HG03378 (cell line): ENCODE measurements around the gene CRELD2.

Experiments used
- ATAC-seq: cut with Tn5 transposase; IDR thresholded peaks from one replicate; pipeline ENCODE4 v1.9.1; 2021; ENCODE audit warnings: mild to moderate bottlenecking, moderate library complexity; ENCODE audit not compliant: unreplicated experiment

CRELD2 gene

GRCh38 chr22:49955581-49956417, 37.4 kb downstream of the CRELD2 start:
- no peak for ATAC-seq

- no peak for ATAC-seq
Measured at GRCh38 chr22:49956418-49956770, 38.0 kb downstream of the CRELD2 start.

- ATAC-seq = no peak
Measured at GRCh38 chr22:49956914-49957825, 38.7 kb downstream of the CRELD2 start.

DNA sequence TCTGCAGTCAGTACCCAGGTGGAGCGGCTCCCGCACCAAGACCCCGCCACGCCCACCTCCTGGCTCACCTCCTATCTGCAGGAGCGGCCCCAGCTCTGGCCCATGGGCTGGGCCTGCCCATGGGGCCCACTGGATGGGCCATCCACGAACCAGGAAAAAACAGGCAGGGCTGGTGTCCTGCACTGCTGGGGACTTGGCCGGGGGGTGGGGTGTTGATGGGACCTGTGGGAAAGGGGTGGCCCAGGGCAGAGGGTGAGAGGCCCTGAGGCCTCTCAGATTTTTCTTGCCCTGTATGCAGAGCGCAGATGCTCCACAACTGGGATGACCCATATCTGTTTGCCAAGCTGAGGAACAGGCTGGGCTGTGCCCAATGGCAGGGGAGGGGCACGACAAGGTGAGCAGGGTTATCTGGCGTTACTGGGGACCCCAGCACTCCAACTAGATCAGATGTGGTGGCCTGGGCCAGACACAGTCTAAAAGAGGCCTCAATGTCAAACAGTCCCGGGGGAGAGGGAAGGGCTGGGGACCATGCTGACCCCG, 39.5 kb downstream of the CRELD2 start:
- ATAC-seq = no peak

DNA sequence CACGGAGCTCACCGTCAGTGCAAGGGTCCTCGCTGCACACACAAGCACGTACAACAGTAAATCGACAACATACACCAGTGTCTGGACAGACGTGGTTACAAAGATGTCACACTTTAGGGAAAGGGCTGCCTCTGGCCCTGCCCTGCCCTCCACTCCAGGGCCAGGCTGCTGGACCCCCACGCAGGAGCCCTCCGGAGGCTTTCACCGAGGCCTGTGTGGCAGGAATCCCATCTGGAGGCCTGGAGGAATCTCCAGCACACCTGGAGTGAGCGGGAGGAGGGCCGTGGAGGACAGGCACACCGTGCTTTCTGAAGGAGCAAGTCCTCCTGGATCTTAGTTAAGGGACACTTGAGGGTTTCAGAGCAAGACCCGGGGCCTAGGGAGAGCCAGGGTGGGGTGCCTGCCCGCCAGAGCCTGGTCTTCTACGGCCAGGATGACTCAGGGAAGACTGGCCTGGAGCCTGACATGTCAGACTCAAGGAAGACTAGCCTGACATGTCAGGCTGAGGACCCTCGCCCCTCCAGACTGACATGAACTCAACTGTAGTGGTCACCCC, 40.0 kb downstream of the CRELD2 start:
- ATAC-seq = no peak

DNA sequence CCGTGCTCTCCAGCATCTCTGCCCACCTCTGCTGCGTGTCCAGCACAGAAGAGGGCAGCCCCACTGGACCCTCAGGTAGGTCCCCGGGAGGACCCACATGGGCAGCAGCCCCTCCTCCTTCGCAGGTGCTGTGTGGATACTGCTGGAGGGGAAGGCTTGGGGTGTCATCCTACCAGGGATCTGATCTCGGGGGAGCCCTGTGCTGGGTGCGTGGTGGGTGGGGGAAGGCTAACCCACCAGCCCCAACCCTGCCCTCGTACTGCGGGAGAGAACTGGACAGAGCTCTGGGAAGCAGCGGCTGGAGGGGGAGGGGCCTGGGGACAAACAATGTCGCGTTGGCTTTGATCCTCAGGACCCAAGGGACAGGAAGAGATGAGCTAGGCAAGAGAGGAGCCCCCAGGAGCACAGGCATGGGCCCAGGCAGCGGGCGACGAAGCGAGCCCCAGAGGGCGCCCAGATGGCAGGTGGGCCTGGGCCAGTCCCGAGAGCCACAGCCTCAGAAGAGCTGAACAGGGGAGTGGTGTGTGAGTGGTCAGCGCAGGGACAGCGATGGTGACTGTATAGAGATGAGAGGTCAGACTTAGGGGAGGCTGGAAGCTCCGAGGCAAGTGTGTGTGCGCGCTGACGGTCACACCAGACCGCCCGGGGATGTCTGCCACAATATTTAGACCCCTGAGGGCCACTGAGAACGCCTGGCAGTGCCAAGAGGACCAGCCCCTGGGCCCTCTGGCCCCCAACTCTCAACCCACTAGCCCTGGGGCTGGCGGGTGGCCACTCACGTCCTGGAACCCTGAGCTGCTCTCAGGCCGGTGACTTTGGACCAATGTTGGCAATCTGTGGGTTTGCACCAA, 40.7 kb downstream of the CRELD2 start:
- ATAC-seq = no peak

DNA sequence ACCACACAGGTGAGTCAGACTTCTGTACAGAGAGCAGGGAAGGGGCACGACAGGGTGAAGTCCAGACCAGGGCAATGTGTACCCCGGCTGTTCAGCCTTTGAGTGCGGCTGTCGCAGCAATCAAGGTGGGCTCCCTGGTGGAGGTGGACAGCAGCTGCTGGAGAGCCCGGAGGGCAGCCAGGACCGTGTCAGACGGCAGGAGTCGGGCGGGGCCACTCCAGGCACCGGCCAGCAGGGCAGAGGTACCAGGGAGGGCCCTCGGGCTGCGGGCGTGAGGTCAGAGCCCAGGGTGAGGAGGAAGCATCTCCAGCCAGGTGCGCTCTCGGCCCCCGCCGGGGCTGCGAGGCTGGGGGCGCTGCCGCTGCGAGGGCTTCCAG, 41.3 kb downstream of the CRELD2 start:
- peak; percentile 10 for ATAC-seq

GRCh38 chr22:49960159-49961004, 41.9 kb downstream of the CRELD2 start, which contains the start of gene PIM3:
Gene PIM3, plus strand, starts transcription at chr22:49960772. Its CDS starts 176 bp downstream, at chr22:49960948.
- ATAC-seq = peak; percentile 45

- no peak for ATAC-seq
Measured at GRCh38 chr22:49961005-49961600, 42.7 kb downstream of the CRELD2 start.

GRCh38 chr22:49961601-49962011, 43.2 kb downstream of the CRELD2 start:
- no peak for ATAC-seq

DNA sequence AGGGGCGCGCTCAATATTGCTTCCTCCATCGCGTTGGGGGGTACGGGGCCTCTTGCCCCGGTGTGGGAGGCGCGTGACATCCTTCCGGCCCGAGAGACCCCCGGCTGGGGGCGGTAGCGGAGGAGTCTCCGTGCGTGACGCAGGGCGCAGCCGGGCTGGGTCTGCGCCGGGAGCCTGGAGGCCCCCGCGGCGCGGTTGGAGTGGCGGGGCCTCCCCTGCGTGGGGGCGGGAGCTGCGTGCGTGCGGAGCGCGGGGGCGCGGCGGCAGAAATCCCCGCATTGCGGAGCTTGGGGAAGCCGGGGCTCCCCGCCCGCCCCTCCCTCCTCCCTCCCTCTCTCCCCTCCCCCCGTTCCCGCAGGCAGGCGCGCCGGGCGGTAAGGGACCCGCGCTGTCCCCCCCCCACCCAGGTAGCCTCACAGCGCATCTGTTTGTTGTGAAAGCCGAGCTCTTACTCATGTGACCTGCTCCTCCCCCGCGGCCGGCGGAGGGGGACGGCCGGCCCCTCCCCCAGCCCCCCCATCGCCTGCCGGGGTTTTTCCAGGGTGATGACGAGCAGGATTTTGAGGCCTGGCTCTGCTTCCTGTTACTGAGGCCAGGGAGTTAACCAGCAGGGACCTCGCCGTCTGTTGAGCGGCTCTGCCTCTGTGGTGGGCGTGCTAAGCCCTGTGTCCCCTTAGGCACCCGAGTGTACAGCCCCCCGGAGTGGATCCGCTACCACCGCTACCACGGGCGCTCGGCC, 43.7 kb downstream of the CRELD2 start:
- ATAC-seq = no peak

DNA sequence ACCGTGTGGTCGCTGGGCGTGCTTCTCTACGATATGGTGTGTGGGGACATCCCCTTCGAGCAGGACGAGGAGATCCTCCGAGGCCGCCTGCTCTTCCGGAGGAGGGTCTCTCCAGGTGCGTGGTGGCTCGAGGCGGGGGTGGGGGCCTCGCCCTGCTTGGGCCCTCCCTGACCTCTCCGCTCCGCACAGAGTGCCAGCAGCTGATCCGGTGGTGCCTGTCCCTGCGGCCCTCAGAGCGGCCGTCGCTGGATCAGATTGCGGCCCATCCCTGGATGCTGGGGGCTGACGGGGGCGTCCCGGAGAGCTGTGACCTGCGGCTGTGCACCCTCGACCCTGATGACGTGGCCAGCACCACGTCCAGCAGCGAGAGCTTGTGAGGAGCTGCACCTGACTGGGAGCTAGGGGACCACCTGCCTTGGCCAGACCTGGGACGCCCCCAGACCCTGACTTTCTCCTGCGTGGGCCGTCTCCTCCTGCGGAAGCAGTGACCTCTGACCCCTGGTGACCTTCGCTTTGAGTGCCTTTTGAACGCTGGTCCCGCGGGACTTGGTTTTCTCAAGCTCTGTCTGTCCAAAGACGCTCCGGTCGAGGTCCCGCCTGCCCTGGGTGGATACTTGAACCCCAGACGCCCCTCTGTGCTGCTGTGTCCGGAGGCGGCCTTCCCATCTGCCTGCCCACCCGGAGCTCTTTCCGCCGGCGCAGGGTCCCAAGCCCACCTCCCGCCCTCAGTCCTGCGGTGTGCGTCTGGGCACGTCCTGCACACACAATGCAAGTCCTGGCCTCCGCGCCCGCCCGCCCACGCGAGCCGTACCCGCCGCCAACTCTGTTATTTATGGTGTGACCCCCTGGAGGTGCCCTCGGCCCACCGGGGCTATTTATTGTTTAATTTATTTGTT, 44.6 kb downstream of the CRELD2 start:
- no peak for ATAC-seq

DNA sequence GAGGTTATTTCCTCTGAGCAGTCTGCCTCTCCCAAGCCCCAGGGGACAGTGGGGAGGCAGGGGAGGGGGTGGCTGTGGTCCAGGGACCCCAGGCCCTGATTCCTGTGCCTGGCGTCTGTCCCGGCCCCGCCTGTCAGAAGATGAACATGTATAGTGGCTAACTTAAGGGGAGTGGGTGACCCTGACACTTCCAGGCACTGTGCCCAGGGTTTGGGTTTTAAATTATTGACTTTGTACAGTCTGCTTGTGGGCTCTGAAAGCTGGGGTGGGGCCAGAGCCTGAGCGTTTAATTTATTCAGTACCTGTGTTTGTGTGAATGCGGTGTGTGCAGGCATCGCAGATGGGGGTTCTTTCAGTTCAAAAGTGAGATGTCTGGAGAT, 45.2 kb downstream of the CRELD2 start:
- no peak for ATAC-seq

DNA sequence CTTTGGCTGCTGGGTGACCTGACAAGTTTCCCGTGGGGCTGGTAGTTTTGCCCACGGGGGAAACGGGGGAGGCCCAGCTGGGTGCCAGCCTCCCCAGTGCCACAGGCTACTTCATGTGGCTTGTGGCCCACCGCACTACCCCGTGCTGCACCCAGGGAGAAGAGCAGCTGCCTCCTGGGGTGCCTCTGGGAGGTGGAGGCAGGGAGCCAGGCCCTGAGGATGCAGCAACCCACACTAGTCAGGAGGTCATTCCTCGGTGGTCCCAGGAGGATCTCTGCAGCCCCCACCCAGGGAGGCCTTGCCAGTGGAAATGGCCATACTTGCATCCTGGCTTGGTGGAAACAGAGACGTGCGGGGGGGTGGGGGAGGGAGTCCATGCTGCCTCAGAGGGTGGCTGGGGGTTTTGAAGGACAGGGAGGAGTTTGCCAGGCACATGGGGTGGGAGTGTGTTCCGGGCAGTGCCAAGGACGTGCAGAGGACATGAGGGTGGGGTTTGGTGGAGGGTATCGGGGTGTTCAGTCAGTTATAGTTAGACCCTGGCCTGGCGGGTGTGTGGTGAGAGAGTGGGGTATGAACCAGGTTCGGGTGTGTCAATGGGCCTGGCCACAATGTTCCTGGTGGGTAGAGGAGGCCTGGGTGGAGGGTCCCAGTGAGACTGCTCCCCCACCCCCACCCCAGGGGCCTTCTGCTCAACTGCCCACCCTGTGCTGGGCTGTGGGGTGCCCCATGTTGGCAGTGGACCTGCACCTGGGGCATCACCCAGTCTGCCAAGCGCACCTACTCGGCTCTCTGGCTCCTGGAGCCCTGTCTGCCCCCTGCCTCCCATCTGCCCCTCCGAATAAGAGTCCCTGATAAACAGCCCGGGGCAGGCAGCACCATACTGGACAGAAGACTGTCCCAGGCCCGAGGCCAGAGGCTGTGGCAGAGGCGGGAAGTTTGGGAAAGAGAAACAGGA, 46.0 kb downstream of the CRELD2 start:
- ATAC-seq = no peak

GRCh38 chr22:49965091-49966040, 46.9 kb downstream of the CRELD2 start:
- no peak for ATAC-seq
